Fibroblast of skin of left biceps (primary cell): ENCODE data around the gene PLSCR4.
"Not testable (repeated sequence)": the region's sequence is repeated elsewhere in the genome, so short reads cannot be mapped to it uniquely, and the experiment has no call there.

ENCODE experiments used
- DNase-seq, 2 experiments: peaks; one replicate each; pipeline ENCODE4 v3.0.0-alpha.2; 2013; ENCODE audit warnings: low read depth in 2 of 2

The PLSCR4 gene

GRCh38 chr3:146250449-146251382 lies at the start of gene PLSCR4:
Gene PLSCR4 (minus strand): TSS chr3:146251105. CDS start chr3:146222071, 29,034 bp downstream.
- peak; percentile 60 to 64 for DNase-seq

- DNase-seq = not testable (repeated sequence)
Observed at GRCh38 chr3:146293401-146293800, 42.5 kb upstream of the PLSCR4 start.

- DNase-seq = no peak
Observed at GRCh38 chr3:146283781-146284445, 33.0 kb upstream of the PLSCR4 start.

DNA sequence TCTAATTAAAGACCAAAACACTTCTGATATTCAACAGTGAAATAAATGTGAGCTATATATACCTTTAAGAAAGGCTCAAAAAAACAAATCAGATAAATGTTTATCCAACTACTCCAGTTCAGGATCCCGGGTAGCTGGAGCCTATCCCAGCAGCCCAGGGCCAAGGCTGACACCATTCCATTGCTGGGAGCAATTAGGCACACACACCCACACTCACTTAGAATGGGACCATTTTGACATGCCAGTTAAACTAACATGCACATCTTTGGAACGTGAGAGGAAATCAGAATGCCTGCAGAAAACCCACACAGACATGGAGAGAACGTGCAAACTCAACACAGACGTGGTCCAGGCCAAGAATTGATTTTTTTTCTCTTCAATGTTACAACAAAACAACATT lies 30.0 kb upstream of the PLSCR4 start:
- peak; percentile 78 to 79 for DNase-seq

DNA sequence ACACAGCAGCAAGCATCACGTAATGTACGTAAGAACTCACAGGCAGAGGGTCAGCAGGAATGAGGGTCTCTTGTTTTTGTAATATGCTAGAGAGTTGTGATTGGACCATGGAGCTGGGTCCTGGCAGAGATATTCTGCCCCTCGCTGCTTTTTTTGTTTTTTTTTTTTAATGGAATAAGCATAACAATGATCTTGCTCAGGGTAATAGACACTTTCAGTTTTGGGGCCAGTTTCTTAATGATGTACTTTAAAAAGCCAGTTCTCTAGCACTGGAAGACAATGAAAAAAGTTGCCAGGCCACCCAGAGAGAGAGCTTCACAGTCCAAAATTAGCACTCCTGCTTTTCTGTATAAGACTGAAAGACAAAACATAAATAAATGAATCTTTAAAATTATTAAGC lies 29.0 kb upstream of the PLSCR4 start:
- no peak for DNase-seq

DNA sequence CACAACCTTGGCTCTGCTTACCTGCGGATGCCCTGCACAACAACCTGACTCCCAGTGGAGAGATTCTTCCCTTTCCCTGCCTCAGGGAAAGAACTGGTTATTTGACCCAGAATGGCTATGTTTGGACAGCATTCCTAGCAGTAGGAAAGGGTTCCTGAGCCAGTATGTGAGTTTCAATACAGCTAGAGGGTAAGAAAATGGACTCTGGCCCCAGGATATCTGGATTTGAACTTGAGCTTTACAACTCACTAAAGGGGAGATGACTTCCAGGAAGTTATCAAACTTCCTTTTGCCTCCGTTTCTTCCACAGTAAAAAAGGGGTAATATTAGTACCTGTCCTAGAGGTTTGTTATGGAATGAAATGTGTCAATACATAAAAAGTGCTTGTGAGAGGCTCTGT lies 28.1 kb upstream of the PLSCR4 start:
- no peak for DNase-seq

DNA sequence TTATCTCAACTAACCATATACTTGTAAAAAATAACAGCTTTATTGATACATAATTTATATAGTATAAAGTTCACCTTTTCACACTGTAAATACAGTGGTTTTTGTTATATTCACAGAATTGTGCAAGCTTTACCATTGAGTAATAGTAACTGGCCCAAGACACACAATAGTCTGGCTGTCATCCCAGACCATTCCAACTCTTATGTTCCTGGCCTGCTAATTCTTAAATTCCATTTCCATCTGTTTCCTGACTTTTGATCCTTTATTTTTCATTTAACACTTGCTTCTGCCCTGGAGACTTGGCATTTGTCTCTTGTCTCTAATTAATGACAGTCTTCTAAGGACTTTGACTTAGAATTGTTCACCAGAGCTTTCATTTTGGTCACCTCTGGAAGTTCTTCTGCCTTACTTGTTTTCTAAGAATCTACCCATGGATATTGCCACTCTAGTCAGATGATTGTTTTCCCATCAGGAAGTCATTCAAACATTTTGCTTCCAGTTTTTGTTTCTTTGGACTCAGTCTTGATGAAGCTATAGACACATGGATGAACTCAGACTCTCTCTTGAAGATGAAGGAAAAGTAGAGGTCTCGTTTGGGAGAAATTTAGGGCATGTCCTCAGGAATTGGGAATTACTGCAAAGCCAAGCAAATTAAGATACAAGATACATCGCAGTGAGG lies 27.2 kb upstream of the PLSCR4 start:
- peak; percentile 93 for DNase-seq

DNA sequence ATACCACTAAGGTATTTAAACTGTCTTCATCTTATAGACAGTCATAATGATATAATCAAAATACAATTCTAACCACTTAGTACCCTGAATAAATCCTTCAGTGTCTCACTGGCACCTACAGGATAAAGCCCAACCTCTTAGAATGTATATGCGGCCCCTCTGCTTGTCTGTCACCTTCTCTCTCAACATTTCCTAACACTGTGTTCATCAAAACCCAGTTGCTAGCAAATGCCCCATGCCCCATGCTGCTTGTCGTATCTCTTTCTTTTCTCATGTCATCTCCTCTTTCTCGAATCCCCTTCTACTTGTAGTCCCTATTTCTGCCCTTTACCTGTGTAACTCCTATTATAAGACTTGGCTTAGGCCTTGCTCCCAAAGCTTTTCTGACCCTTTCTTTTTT lies 24.6 kb upstream of the PLSCR4 start:
- no peak for DNase-seq

DNA sequence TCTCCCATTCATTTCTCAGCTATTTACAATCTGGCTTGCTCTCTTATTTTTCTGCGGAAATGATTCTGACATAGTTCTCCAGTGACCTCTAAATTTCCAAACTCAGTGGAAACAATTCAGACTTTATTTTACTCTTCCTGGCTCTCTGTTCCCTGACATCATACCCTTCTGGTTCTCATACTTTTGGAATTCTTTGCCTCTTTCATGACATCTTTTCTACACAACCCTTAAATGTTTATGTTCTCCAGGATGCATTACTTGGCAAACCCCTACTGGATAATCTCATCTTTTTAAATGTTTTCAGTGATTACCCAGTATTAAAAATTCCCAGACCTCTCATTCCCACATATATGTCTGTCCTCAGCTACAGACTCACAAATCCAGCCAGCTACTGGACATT lies 23.9 kb upstream of the PLSCR4 start:
- DNase-seq = peak; percentile 79 to 83

DNA sequence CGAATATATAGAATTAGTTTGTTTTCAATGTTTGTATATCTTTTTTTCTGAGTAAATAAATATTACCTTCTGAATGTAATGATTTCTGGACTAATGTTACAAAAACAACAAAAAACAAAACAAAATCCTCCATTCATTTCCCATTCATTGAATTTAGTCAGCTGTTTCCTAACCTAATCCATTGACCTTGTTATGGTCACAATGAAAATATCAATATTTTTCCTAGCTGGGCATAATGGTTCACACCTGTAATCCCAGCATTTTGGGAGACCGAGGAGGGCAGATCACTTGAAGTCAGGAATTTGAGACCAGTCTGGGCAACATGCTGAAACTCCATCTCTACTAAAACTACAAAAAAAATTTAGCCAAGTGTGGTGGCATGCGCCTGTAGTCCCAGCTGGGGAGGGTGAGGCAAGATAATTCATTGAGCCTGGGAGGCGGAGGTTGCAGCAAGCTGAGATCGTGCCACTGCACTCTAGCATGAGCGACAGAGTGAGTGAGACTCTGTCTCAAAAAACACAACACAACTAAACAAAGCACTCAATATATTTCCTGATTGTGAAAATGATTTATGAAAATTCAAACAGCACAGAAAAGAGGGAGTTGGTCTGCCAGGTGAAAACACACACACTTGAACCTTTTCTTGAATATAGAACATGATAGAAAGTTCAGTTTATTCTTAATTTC lies 23.0 kb upstream of the PLSCR4 start:
- no peak for DNase-seq

DNA sequence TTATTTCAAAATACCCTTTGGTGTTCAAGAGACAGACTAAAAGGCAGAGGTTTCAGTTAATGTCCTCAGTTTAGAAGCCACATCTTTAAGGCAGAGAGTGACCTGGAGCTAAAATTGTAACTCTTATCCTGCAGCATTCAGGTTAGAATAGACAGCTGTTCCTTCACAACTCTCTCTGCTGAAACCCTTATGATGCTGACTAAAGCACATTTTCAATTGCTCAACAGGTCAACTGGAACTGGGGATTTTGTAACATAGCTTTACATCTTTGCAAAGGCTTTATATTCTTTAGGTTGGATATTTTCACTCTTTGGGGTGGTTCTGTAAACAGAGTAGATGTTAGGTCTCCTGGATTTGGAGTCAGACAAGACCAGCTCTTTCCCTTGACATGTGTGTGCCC lies 20.3 kb upstream of the PLSCR4 start:
- DNase-seq = no peak

DNA sequence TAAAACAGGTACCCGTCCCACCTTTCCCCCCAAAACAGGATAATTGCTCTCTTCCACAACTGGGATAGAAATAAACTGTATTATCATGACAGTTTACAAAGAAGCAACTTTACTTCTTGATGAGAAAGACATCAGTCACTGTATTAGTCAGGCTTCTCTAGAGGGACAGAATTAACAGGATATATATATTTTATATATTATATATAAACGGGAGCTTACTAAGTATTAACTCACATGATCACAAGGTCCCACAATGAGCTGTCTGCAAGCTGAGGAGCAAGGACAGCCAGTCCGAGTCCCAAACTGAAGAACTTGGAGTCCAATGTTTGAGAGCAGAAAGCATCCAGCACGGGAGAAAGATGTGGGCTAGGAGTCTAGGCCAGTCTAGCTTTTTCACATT lies 18.4 kb upstream of the PLSCR4 start:
- no peak for DNase-seq

DNA sequence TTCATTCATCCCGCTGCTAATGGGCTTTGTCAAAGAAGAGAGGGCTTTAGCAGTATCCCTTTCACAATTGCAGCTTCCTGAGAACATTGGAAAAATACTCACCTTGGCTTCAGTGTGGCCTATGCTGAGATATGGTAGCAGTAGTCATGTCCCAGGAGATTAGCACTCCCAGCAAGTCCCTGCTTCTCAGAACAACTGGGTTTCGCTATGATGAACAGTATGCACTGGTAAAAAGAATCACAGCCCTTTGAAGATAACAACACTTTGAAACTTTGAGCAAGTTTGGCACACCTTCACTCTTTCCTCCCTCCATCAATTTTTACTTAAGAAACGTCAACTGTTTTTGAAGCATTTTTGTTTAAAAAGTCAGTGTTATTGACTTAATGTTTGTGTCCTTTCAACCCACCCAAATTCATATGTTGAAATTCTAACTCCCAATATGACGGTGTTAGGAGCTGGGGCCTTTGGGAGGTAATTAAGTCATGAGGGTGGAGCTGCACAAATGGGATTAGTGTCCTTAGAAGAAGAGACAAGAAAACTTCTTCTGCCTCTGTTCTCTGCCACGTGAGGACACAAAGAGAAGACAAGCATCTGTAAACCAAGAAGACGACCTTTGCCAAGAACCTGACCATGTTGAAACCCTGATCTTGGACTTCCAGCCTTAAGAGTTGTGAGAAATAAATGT lies 17.8 kb upstream of the PLSCR4 start:
- no peak for DNase-seq

DNA sequence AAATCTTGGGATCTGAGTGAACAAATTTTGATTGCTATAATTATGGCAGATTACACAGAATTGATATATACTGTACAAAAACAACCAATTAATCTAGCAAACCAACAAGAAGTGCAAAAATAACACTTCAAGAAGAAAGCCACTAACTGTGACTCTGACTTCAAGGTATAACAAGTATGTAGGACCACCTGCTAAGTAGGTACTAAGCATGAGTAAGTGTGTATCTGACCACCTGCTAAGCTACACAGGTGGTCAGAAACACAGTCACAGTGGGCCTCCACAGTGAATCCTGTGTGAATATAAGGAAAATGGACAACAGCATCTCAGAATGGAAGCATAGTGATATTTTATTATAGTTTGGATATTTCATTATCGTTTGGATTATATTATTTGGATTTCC lies 14.8 kb upstream of the PLSCR4 start:
- DNase-seq = no peak

DNA sequence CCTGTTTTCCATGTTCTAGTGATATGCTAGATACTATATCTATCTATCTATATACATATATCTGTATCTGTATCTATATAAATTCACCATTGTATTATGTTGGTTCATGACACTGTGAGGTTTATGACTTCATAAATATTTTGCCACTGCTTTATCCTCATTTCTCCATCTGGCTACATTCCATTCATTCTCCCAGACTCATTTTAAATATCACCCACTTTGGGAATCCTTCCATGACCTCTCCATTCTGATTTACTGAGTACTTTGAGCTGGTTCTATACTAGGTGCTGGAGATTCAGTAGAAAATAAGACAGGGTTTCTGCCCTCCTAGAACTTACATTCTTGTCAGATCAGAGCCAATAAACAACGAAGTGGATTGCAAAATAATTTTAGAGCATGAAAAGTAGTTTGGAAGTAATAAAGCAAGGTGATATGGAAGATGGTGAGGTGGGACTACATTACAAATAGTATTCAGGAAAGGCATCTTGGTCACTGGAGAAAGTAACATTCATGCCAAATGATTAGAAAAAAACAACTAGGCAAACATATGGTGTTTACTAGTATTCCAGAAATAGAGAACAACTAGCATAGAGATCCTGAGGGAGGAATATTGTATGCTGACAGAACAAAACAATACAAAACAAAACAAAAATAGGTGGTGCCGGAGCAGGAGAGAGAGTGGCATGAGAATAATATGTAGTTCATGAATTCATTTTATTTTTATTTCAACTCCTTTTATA lies 11.6 kb upstream of the PLSCR4 start:
- peak in 1 of 2 experiments; percentile 36 for DNase-seq

DNA sequence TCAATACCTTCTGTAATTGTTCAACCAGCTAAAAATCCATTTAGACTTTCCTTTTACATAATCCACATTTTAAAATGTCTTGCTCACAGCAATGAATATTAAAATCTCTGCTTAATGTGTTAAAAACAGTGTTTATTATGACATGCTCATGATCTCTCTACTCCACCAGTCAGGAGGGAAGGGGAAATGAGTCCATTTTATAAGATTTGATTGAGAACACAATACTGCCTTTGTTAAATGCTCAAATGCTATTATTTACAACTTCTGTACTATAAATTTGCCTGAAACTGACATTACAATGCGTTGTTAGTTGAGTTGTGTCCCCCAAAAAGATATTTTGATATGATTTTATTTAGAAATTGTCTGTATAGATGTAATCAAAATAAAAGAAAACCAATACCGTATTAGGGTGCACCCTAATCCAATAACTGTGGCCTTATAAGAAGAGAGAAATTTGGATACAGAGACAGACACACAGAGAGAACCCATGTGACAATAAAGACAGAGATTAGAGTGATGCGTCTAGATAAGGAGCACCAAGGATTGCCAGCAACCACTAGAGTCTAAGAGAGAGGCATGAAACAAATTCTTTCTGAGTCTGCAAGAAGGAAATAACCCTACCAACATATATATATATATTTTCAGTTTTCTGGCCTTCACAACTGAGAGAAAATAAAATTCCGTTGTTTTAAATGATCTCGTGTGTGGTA lies 9.1 kb upstream of the PLSCR4 start:
- DNase-seq = no peak

- no peak for DNase-seq
Observed at GRCh38 chr3:146256851-146257486, 6.1 kb upstream of the PLSCR4 start.

DNA sequence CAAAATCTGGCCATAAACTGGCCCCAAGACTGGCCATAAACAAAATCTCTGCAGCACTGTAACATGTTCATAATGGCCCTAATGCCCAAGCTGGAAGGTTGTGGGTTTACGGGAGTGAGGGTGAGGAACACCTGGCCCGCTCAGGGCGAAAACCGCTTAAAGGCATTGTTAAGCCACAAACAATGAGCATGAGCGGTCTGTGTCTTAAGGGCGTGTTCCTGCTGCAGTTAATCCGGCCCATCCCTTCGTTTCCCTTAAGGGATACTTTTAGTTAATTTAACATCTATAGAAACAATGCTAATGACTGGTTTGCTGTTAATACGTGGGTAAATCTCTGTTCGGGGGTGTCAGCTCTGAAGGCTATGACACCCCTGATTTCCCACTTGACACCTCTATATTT lies 1.5 kb upstream of the PLSCR4 start:
- DNase-seq = not testable (repeated sequence)

DNA sequence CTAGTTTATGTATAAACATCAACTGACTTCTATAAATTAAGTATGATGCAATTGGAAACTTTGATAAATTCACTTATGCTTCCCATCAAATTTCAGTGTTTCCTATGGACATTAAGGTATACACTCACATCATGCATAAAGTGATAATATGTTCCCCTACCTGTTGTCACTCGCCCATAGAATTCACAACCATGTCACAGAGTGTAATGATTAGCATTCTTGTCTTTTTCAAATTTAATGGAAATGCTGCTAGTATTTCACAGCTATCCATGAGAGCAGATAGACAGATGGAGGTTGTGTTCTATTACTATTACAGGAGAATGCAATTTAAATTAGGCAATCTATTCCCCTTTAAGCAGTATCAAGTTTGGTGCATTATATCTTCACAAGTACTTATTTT lies 984 bp downstream of the PLSCR4 start:
- DNase-seq = no peak
